Glutamatergic neuron (in vitro differentiated cells): ENCODE measurements around the gene VSIG2. TPM values are rescaled to one million over a fixed set of nuclear protein-coding genes. Genes with fewer than 3 reads are reported as not detected.

Experiments used
- DNase-seq: peaks from one replicate; pipeline ENCODE4 v3.0.0; 2022
- H3K27ac Mint-ChIP-seq: one replicate; pipeline ENCODE4 v1.8.0; 2020; ENCODE audit warnings: mild to moderate bottlenecking, mixed read lengths, inconsistent platforms; ENCODE audit not compliant: unreplicated experiment
- H3K27me3 Mint-ChIP-seq: one replicate; pipeline ENCODE4 v1.8.0; 2020; ENCODE audit warnings: mild to moderate bottlenecking, moderate library complexity, mixed read lengths, inconsistent platforms; ENCODE audit not compliant: unreplicated experiment
- H3K36me3 Mint-ChIP-seq: one replicate; pipeline ENCODE4 v1.8.0; 2020; ENCODE audit warnings: mild to moderate bottlenecking, mixed read lengths, inconsistent platforms; ENCODE audit not compliant: unreplicated experiment
- H3K4me1 Mint-ChIP-seq: one replicate; pipeline ENCODE4 v1.8.0; 2020; ENCODE audit warnings: mild to moderate bottlenecking, low read depth, mixed read lengths, inconsistent platforms; ENCODE audit not compliant: unreplicated experiment
- H3K4me3 Mint-ChIP-seq: one replicate; pipeline ENCODE4 v1.8.0; 2020; ENCODE audit warnings: mild to moderate bottlenecking, mixed read lengths, inconsistent platforms; ENCODE audit not compliant: unreplicated experiment
- H3K9me3 Mint-ChIP-seq: one replicate; pipeline ENCODE4 v1.8.0; 2020; ENCODE audit warnings: mild to moderate bottlenecking, moderate library complexity, mixed read lengths, inconsistent platforms; ENCODE audit not compliant: unreplicated experiment
- CTCF ChIP-seq: fragments of 200-600 bp; sonication (generic); IDR thresholded peaks from one replicate; pipeline ENCODE4 v1.5.0; 2021; ENCODE audit not compliant: partially characterized antibody, unreplicated experiment
- total RNA-seq: library from RNA; stranded (reverse); fragmentation: NEBNext Ultra II Directional; extraction: Animal tissue kit (Norgen Biotek cat#: 25700); gene quantifications from one replicate; pipeline ENCODE4 v1.2.1, GENCODE V29; 2021; ENCODE audit not compliant: unreplicated experiment

VSIG2 gene
- total RNA-seq, 1 donor from 2014 or later, result not detected

GRCh38 chr11:124784051-124784450 lies 32.0 kb upstream of the VSIG2 start:
- H3K27ac Mint-ChIP-seq, result no peak overlapping the region
- H3K27me3 Mint-ChIP-seq, result no peaks in the 10 kb centered on the region
- H3K4me1 Mint-ChIP-seq, result peaks cover 2% of the 10 kb centered on the region
- H3K36me3 Mint-ChIP-seq, result no peaks in the 10 kb centered on the region
- H3K9me3 Mint-ChIP-seq, result no peaks in the 10 kb centered on the region
- H3K4me3 Mint-ChIP-seq, result no peak overlapping the region
- no peak for DNase-seq
- no peak for TF ChIP-seq CTCF

GRCh38 chr11:124783002-124783401 lies 30.9 kb upstream of the VSIG2 start:
- Mint-ChIP-seq H3K27me3 (no peaks in the 10 kb centered on the region), H3K9me3 (no peaks in the 10 kb centered on the region), H3K36me3 (no peaks in the 10 kb centered on the region), H3K27ac (no peak overlapping the region), H3K4me3 (no peak overlapping the region), H3K4me1 (peaks cover 2% of the 10 kb centered on the region)
- DNase-seq, result no peak
- no peak for TF ChIP-seq CTCF

- Mint-ChIP-seq H3K36me3 (no peaks in the 10 kb centered on the region), H3K27me3 (no peaks in the 10 kb centered on the region), H3K9me3 (no peaks in the 10 kb centered on the region), H3K27ac (no peak overlapping the region), H3K4me1 (no peaks in the 10 kb centered on the region), H3K4me3 (no peak overlapping the region)
- no peak for DNase-seq
- no peak for TF ChIP-seq CTCF
Measured at GRCh38 chr11:124779568-124779967, 27.5 kb upstream of the VSIG2 start.

GRCh38 chr11:124778281-124778680 lies 26.2 kb upstream of the VSIG2 start:
- DNase-seq, result no peak

More at GRCh38 chr11:124778281-124778680, 26.2 kb upstream of the VSIG2 start:
- TF ChIP-seq CTCF, result peak; percentile 24
- Mint-ChIP-seq H3K4me1 (no peaks in the 10 kb centered on the region), H3K27me3 (no peaks in the 10 kb centered on the region), H3K27ac (no peak overlapping the region), H3K36me3 (no peaks in the 10 kb centered on the region), H3K4me3 (no peak overlapping the region), H3K9me3 (no peaks in the 10 kb centered on the region)
